IMR-90 (cell line): ENCODE data around the gene EPN1. TPM values are rescaled to one million over a fixed set of nuclear protein-coding genes. Genes with fewer than 3 reads are reported as not detected.
A peak's percentile ranks its signal among the peaks of the same experiment; 100 is the strongest.

Experiments
- ATAC-seq: fragments of 200-7000 bp; cut with Tn5 transposase; 2 replicates; pipeline ENCODE4 v1.9.1; 2020; ENCODE audit warnings: low read depth, mild to moderate bottlenecking, moderate library complexity
- BruUV-seq: library from RNA; stranded (reverse); fragments of 400-500 nt; replicated peaks from 2 replicates; lab custom pipeline; 2021; lab: Mats Ljungman, UMichigan
- CTCF ChIA-PET: fragments of 300-600 bp; formaldehyde crosslinking; extraction: SDS; loops from one replicate; lab custom pipeline; 2021; ENCODE audit warnings: antibody characterized with exemption; lab: Yijun Ruan, JAX
- POLR2A ChIA-PET: fragments of 300-600 bp; sonication (Branson Sonifier 250); formaldehyde crosslinking; loops from one replicate; lab custom pipeline; 2022; ENCODE audit warnings: antibody characterized with exemption; ENCODE audit not compliant: unreplicated experiment; lab: Charles Lee
- DNase-seq: peaks from one replicate; pipeline ENCODE4 v3.0.0; 2013
- H2AFZ ChIP-seq: replicated peaks from 2 replicates; pipeline ENCODE3; 2013; ENCODE audit warnings: low read length, mild to moderate bottlenecking; ENCODE audit not compliant: poor library complexity
- H2AK5ac ChIP-seq: 2 replicates; pipeline ENCODE4 v1.6.1; 2013; ENCODE audit warnings: low read depth, low read length, inconsistent platforms
- H2AK9ac ChIP-seq: replicated peaks from 2 replicates; pipeline ENCODE3; 2013; ENCODE audit warnings: mild to moderate bottlenecking, low read depth, low read length, moderate library complexity; ENCODE audit not compliant: poor library complexity
- H2BK120ac ChIP-seq: 2 replicates; pipeline ENCODE4 v1.6.1; 2013; ENCODE audit warnings: low read depth, low read length, inconsistent platforms
- H2BK15ac ChIP-seq: 3 replicates; pipeline ENCODE4 v1.6.1; 2013; ENCODE audit warnings: low read depth, low read length, inconsistent platforms
- H2BK20ac ChIP-seq: 2 replicates; pipeline ENCODE4 v1.6.1; 2013; ENCODE audit warnings: low read depth, mild to moderate bottlenecking, inconsistent platforms, low read length, moderate library complexity
- H2BK5ac ChIP-seq: 2 replicates; pipeline ENCODE4 v1.6.1; 2013; ENCODE audit warnings: mild to moderate bottlenecking, low read depth, low read length, inconsistent platforms; ENCODE audit not compliant: poor library complexity, severe bottlenecking
- H3K14ac ChIP-seq: replicated peaks from 2 replicates; pipeline ENCODE4 v1.6.1; 2013; ENCODE audit warnings: low read depth, low read length, inconsistent platforms
- H3K18ac ChIP-seq: 2 replicates; pipeline ENCODE4 v1.6.1; 2013; ENCODE audit warnings: low read depth, low read length, control low read depth
- H3K23ac ChIP-seq: 2 replicates; pipeline ENCODE4 v1.6.1; 2013; ENCODE audit warnings: low read depth, low read length, inconsistent platforms
- H3K27ac ChIP-seq: 2 replicates; pipeline ENCODE4 v1.5.1; 2013; ENCODE audit warnings: mild to moderate bottlenecking, control low read depth, low read length; ENCODE audit not compliant: insufficient read depth
- H3K27me3 ChIP-seq: 2 replicates; pipeline ENCODE4 v1.6.1; 2013; ENCODE audit warnings: low read length; ENCODE audit not compliant: control insufficient read depth, insufficient read depth
- H3K36me3 ChIP-seq: 2 replicates; pipeline ENCODE4 v1.6.1; 2013; ENCODE audit warnings: low read length, mixed read lengths; ENCODE audit not compliant: control insufficient read depth, insufficient read depth
- H3K4ac ChIP-seq: 2 replicates; pipeline ENCODE4 v1.6.1; 2013; ENCODE audit warnings: low read depth, low read length, inconsistent platforms
- H3K4me1 ChIP-seq: 2 replicates; pipeline ENCODE4 v1.6.1; 2013; ENCODE audit warnings: low read length, mixed read lengths; ENCODE audit not compliant: control insufficient read depth, insufficient read depth
- H3K4me2 ChIP-seq: 2 replicates; pipeline ENCODE4 v1.6.1; 2013; ENCODE audit warnings: low read depth, mild to moderate bottlenecking, control low read depth, low read length, moderate library complexity
- H3K4me3 ChIP-seq: 2 replicates; pipeline ENCODE4 v1.5.1; 2013; ENCODE audit warnings: low read depth, mild to moderate bottlenecking, control low read depth, low read length, moderate library complexity; ENCODE audit not compliant: insufficient read depth
- H3K56ac ChIP-seq: 2 replicates; pipeline ENCODE4 v1.6.1; 2013; ENCODE audit warnings: low read length, inconsistent platforms; ENCODE audit not compliant: insufficient read depth; ENCODE audit errors: extremely low read depth
- H3K79me1 ChIP-seq, 2 experiments: 2 replicates each; pipeline ENCODE4 v1.6.1; 2013; ENCODE audit warnings: low read length in 2 of 2, inconsistent platforms in 1 of 2, low read depth in 1 of 2
- H3K9ac ChIP-seq: 2 replicates; pipeline ENCODE4 v1.6.1; 2013; ENCODE audit warnings: low read depth, low read length, control low read depth
- H3K9me1 ChIP-seq: 2 replicates; pipeline ENCODE4 v1.6.1; 2013; ENCODE audit warnings: low read length, inconsistent platforms; ENCODE audit not compliant: insufficient read depth
- H3K9me3 ChIP-seq: 2 replicates; pipeline ENCODE4 v1.6.1; 2013; ENCODE audit warnings: low read length; ENCODE audit not compliant: control insufficient read depth, insufficient read depth
- H4K20me1 ChIP-seq: 2 replicates; pipeline ENCODE4 v1.6.1; 2013; ENCODE audit warnings: low read length, inconsistent platforms; ENCODE audit not compliant: insufficient read depth
- H4K5ac ChIP-seq: 2 replicates; pipeline ENCODE4 v1.6.1; 2013; ENCODE audit warnings: mild to moderate bottlenecking, low read depth, low read length, control low read depth
- H4K8ac ChIP-seq, 2 experiments: 2 replicates each; pipeline ENCODE4 v1.6.1; 2013; ENCODE audit warnings: low read depth in 2 of 2, low read length in 2 of 2, control low read depth in 1 of 2, inconsistent platforms in 1 of 2
- H4K91ac ChIP-seq: 2 replicates; pipeline ENCODE4 v1.6.1; 2013; ENCODE audit warnings: low read depth, low read length, inconsistent platforms; ENCODE audit not compliant: insufficient read depth
- NFE2L2 ChIP-seq: fragments of 150-350 bp; IDR thresholded peaks from 2 replicates; pipeline ENCODE4 v1.6.1; 2016; ENCODE audit warnings: low read depth, mild to moderate bottlenecking, low read length
- POLR2A ChIP-seq: IDR thresholded peaks from 2 replicates; pipeline ENCODE4 v1.6.1; 2012; ENCODE audit warnings: mild to moderate bottlenecking, low read depth, low read length
- SMC3 ChIP-seq: fragments of 150-350 bp; IDR thresholded peaks from 2 replicates; pipeline ENCODE4 v1.6.1; 2016; ENCODE audit warnings: low read depth, mild to moderate bottlenecking, antibody characterized with exemption, low read length, moderate library complexity
- WGBS, 2 experiments: methylation state at CpG; one replicate each; pipeline versions ENCODE4 v1.1.5 to v1.1.7; 2013; ENCODE audit warnings: missing lambda C conversion rate in 2 of 2; ENCODE audit not compliant: insufficient read length in 1 of 2; ENCODE audit errors: extremely low coverage in 2 of 2; 5-methylcytosine and 5-hydroxymethylcytosine counted together
- dilution Hi-C: fragments of 300-500 bp; cut with HindIII; formaldehyde crosslinking; loops from one replicate; pipeline ENCODE4 v1.14.3; 2018; ENCODE audit warnings: low sequenced_read_pairs; ENCODE audit not compliant: unreplicated experiment
- in situ Hi-C: fragments of 300-500 bp; cut with MboI; formaldehyde crosslinking; loops from 3 replicates; pipeline ENCODE4 v1.14.3; 2019; ENCODE audit warnings: low sequenced_read_pairs, inconsistent platforms, mixed read lengths
- intact Hi-C: fragments of 100-400 bp; cut with micrococcal nuclease; formaldehyde crosslinking; loops from 2 replicates; pipeline ENCODE4 v1.10.0; 2022
- polyA plus RNA-seq, 3 experiments: library from polyadenylated mRNA; depleted of rRNA; stranded (reverse); fragments of >200 nt; gene quantifications; 2 replicates each; pipeline ENCODE4 v1.2.3, GENCODE V29; 2012; ENCODE audit warnings: low replicate concordance in 1 of 3
- total RNA-seq: library from RNA; depleted of rRNA; stranded (reverse); fragments of >200 nt; gene quantifications from 2 replicates; pipeline ENCODE4 v1.2.3, GENCODE V29; 2012

EPN1 gene
- total and polyA plus RNA-seq, 2 of the 4 experiments (the other 2 are of a cell fraction), result 19.0 to 122 TPM

DNA sequence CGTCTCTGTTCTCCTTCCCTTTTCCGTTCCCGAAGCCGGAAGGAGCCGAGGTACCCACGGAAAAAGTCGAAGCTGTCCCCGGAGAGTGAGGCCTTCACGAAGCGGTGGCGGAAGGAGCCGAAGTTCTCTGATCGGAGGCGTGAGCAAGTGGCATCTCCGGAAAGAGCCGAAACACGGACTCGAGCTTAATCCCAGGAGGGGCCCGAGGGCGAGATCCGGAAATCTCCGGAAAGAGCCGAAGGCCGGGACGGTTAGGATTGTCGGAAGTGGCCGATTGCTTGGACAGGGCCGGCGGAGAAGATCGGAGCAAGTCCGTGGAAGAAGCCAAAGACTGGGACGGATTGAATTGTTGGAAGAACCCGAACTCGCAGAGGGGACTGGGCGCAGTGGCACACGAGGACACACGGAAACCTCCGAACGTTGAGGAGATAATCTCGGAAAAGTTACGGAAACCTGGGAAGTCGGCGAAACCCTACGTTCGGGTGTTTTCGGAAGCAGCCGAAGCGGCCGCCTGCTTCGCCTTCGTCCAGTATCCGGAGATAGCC is 20.6 kb upstream of the EPN1 start:
- H4K20me1 ChIP-seq, result peaks cover 49% of the 10 kb centered on the region
- DNase-seq (peak; percentile 99), ATAC-seq (peak; percentile 81)
- peaks cover 10% of the 10 kb centered on the region for H3K4me1 ChIP-seq
- H3K4me2 ChIP-seq, result peak overlapping the region; percentile 81
- peak overlapping the region; percentile 98 for H3K27ac ChIP-seq
- H3K14ac ChIP-seq, result peak overlapping the region; percentile 100
- H3K9ac ChIP-seq, result peak overlapping the region; percentile 99
- H3K27me3 ChIP-seq, result no peaks in the 10 kb centered on the region
- intact Hi-C loops (loop anchor here (2.0 kb wide), 1 partner anchor 20 kb away; the partner anchor contains the start of gene EPN1), in situ Hi-C loops (loop anchor here (25.0 kb wide), 2 partner anchors 1192 to 1517 kb away; partner anchors contain the start of genes CDC42EP5, CNOT3 and LENG9), dilution Hi-C loops (no loop called here)
- peak overlapping the region; percentile 94 for H2BK5ac ChIP-seq
- H2BK20ac ChIP-seq, result peak overlapping the region; percentile 74; the same call in 1 of the 2 replicates
- H3K18ac ChIP-seq, result peak overlapping the region; percentile 96
- ChIA-PET POLR2A (interaction anchor here (0.6 to 1.1 kb wide), 7 partner anchors 10 to 1786 kb away, joined by 3 to 8 read pairs (median 5); no protein-coding TSS in a partner anchor), CTCF (interaction anchor here (0.6 to 1.1 kb wide), 5 partner anchors 17 to 48 kb away, joined by 3 to 5 read pairs (median 3); no protein-coding TSS in a partner anchor)
- 0% methylated on average over 22 of the region's 52 CpGs; no CpG with 5 or more reads in 1 of the 2 experiments for WGBS, 2 experiments
- H3K4ac ChIP-seq, result peak overlapping the region; percentile 99
- peak overlapping the region; percentile 92; the same call in 1 of the 3 replicates for H2BK15ac ChIP-seq
- TF ChIP-seq NFE2L2 (no peak), SMC3 (no peak), POLR2A (peak; percentile 2; the same call in 1 of the 2 replicates)
- peak overlapping the region; percentile 100 for H3K56ac ChIP-seq
- H3K36me3 ChIP-seq, result peaks cover 8% of the 10 kb centered on the region
- H4K8ac ChIP-seq, result peak overlapping the region; percentile 98 to 100
- peaks cover 0 to 10% of the 10 kb centered on the region in 2 experiments; a peak in 1 of 4 replicates for H3K79me1 ChIP-seq
- H3K4me3 ChIP-seq, result peak overlapping the region; percentile 71
- peak overlapping the region; percentile 97 for H2AK5ac ChIP-seq
- peak overlapping the region; percentile 100 for H3K23ac ChIP-seq
- H2AK9ac ChIP-seq, result peak overlapping the region; percentile 99
- no TSS peak for BruUV-seq
- no peaks in the 10 kb centered on the region for H3K9me3 ChIP-seq
- H2AFZ ChIP-seq, result peak overlapping the region; percentile 98
- peak overlapping the region; percentile 95 for H2BK120ac ChIP-seq
- H4K91ac ChIP-seq, result peak overlapping the region; percentile 99
- peaks cover 13% of the 10 kb centered on the region for H3K9me1 ChIP-seq
- H4K5ac ChIP-seq, result peak overlapping the region; percentile 97
